ENCODE data around the gene ALX1.
"Not testable (repeated sequence)": the region's sequence is repeated elsewhere in the genome, so short reads cannot be mapped to it uniquely, and the experiment has no call there.

The ALX1 gene

GRCh38 chr12:85301051-85301450 lies 21.0 kb downstream of the ALX1 start:
- DNase-seq: no peak

GRCh38 chr12:85308374-85308773 lies 28.4 kb downstream of the ALX1 start:
- DNase-seq: no peak

- DNase-seq: no peak
Measured at GRCh38 chr12:85309125-85309566, 29.1 kb downstream of the ALX1 start.

GRCh38 chr12:85310025-85310424 lies 30.0 kb downstream of the ALX1 start:
- DNase-seq: no peak

GRCh38 chr12:85310456-85311076 lies 30.5 kb downstream of the ALX1 start:
- DNase-seq: no peak

GRCh38 chr12:85317866-85318636 lies 38.0 kb downstream of the ALX1 start:
- DNase-seq: not testable (repeated sequence)

- no peak for DNase-seq
Measured at GRCh38 chr12:85322715-85323114, 42.7 kb downstream of the ALX1 start.

GRCh38 chr12:85325442-85325841 lies 45.4 kb downstream of the ALX1 start:
- DNase-seq: no peak

- no peak for DNase-seq
Measured at GRCh38 chr12:85329913-85330312, 49.9 kb downstream of the ALX1 start.

- DNase-seq: no peak
Measured at GRCh38 chr12:85348779-85349178, 68.8 kb downstream of the ALX1 start.

- DNase-seq: no peak
Measured at GRCh38 chr12:85350356-85350755, 70.3 kb downstream of the ALX1 start.
